ENCODE results near the gene AGBL2. TPM values are rescaled to one million over a fixed set of nuclear protein-coding genes. Genes with fewer than 3 reads are reported as not detected.

AGBL2 gene
- total RNA-seq, 2 donors from 2014 or later = 0.74 to 2.2 TPM

GRCh38 chr11:47615249-47615648, 99.9 kb downstream of the AGBL2 start:
- no peak overlapping the region for H3K27ac ChIP-seq
- no peak for DNase-seq

GRCh38 chr11:47611348-47611794, 103.8 kb downstream of the AGBL2 start:
- no peaks in the 10 kb centered on the region for H3K27me3 ChIP-seq
- no peak overlapping the region for H3K4me3 ChIP-seq
- TF ChIP-seq CTCF (IDR thresholded peaks at IDR 0.05) = no peak
- H3K36me3 ChIP-seq = no peaks in the 10 kb centered on the region
- no peaks in the 10 kb centered on the region for H3K9me3 ChIP-seq
- H3K27ac ChIP-seq = no peak overlapping the region
- H3K4me1 ChIP-seq = no peaks in the 10 kb centered on the region
- H3K9ac ChIP-seq (ENCODE audit: low read depth in 2 of 2, low read length in 2 of 2) = no peak overlapping the region
- intact Hi-C loops (cut with DNase I) = no loop called here
- no peak for DNase-seq

More at GRCh38 chr11:47615249-47615648, 99.9 kb downstream of the AGBL2 start:
- Histone ChIP-seq H3K27me3 (no peaks in the 10 kb centered on the region), H3K4me3 (no peak overlapping the region), H3K4me1 (no peaks in the 10 kb centered on the region), H3K36me3 (no peaks in the 10 kb centered on the region), H3K9ac (ENCODE audit: low read depth in 2 of 2, low read length in 2 of 2) (no peak overlapping the region), H3K9me3 (no peaks in the 10 kb centered on the region)
- TF ChIP-seq CTCF (IDR thresholded peaks at IDR 0.05) = no peak
- intact Hi-C loops (cut with DNase I) = no loop called here

- H3K4me3 ChIP-seq = no peak overlapping the region
- intact Hi-C loops (cut with DNase I) = no loop called here
- H3K27me3 ChIP-seq = no peaks in the 10 kb centered on the region
- no peaks in the 10 kb centered on the region for H3K4me1 ChIP-seq
- no peak for DNase-seq
- no peaks in the 10 kb centered on the region for H3K36me3 ChIP-seq
- H3K9ac ChIP-seq (ENCODE audit: low read depth in 2 of 2, low read length in 2 of 2) = no peak overlapping the region
- no peak overlapping the region for H3K27ac ChIP-seq
- no peak for TF ChIP-seq CTCF (IDR thresholded peaks at IDR 0.05)
- no peaks in the 10 kb centered on the region for H3K9me3 ChIP-seq
These were observed 105.5 kb downstream of the AGBL2 start for GRCh38 chr11:47609675-47610074.

Other genes with a start within 250 kb of the AGBL2 start
- 10 to 100 TPM; 76.1 to 96.8 TPM for gene CELF1, start 162.2 kb downstream of the AGBL2 start, total RNA-seq
- gene PTPMT1, start 149.8 kb downstream of the AGBL2 start, total RNA-seq = 10 to 100 TPM; 33.6 to 52.5 TPM
- 10 to 100 TPM; 14.5 to 15.5 TPM for gene KBTBD4, start 136.4 kb downstream of the AGBL2 start, total RNA-seq
- 100 to 1,000 TPM; 228 to 266 TPM for gene NDUFS3, start 136.3 kb downstream of the AGBL2 start, total RNA-seq
- gene FAM180B, start 128.7 kb downstream of the AGBL2 start, total RNA-seq = not detected
- under 1 TPM; 0.35 to 0.85 TPM for gene C1QTNF4, start 121.0 kb downstream of the AGBL2 start, total RNA-seq
- 100 to 1,000 TPM; 162 to 190 TPM for gene MTCH2, start 72.8 kb downstream of the AGBL2 start, total RNA-seq
- 10 to 100 TPM; 47.3 to 53.3 TPM for gene FNBP4, start 52.0 kb upstream of the AGBL2 start, total RNA-seq
- 10 to 100 TPM; 22.7 to 35.4 TPM for gene NUP160, start 133.0 kb upstream of the AGBL2 start, total RNA-seq

Measured in colonic mucosa (tissue), 4 donors.